HG03066 (cell line): ENCODE data around the gene FOLR2.
"Not testable (repeated sequence)": the region's sequence is repeated elsewhere in the genome, so short reads cannot be mapped to it uniquely, and the experiment has no call there.

Source experiments
- ATAC-seq: cut with Tn5 transposase; IDR thresholded peaks from one replicate; pipeline ENCODE4 v1.9.1; 2021; ENCODE audit warnings: low read depth; ENCODE audit not compliant: unreplicated experiment

The FOLR2 gene

GRCh38 chr11:72265951-72266350 lies 49.4 kb downstream of the FOLR2 start:
- no peak for ATAC-seq

- not testable (repeated sequence) for ATAC-seq
Measured at GRCh38 chr11:72266960-72267359, 50.4 kb downstream of the FOLR2 start.

- no peak for ATAC-seq
Measured at GRCh38 chr11:72267956-72268617, 51.5 kb downstream of the FOLR2 start.
